HCT116 (cell line): Measurements from ENCODE around the gene TRIM68. TPM values are rescaled to one million over a fixed set of nuclear protein-coding genes. Genes with fewer than 3 reads are reported as not detected.

ENCODE experiments used
- ATAC-seq: fragments of 200-7000 bp; cut with Tn5 transposase; 2 replicates; pipeline ENCODE4 v1.9.1; 2020; ENCODE audit warnings: mild to moderate bottlenecking, moderate library complexity
- BruUV-seq: library from RNA; stranded (reverse); fragments of 400-500 nt; replicated peaks from 2 replicates; lab custom pipeline; 2021; lab: Mats Ljungman, UMichigan
- CTCF ChIA-PET: fragments of 300-600 bp; sonication (Branson Sonifier 250); formaldehyde crosslinking; loops from one replicate; lab custom pipeline; 2021; ENCODE audit warnings: antibody characterized with exemption; lab: Charles Lee
- POLR2A ChIA-PET: fragments of 300-600, 350-600 bp; sonication (Branson Sonifier 250); formaldehyde crosslinking; loops from one replicate; lab custom pipeline; 2021; ENCODE audit warnings: antibody characterized with exemption; lab: Charles Lee
- RAD21 ChIA-PET, 2 experiments: fragments of 300-600 bp; sonication (Branson Sonifier 250); formaldehyde crosslinking; loops; one replicate each; lab custom pipeline; 2023; ENCODE audit warnings: low total read pairs in 2 of 2; ENCODE audit not compliant: uncharacterized antibody in 2 of 2, unreplicated experiment in 2 of 2, low non-redundant PET in 1 of 2; lab: Charles Lee
- DNase-seq: peaks from one replicate; pipeline ENCODE4 v3.0.0-alpha.2; 2010; ENCODE audit warnings: low read depth, low spot score
- H2AFZ ChIP-seq: fragments of 200-600 bp; shearing (Covaris generic), sonication (generic); 2 replicates; pipeline ENCODE4 v1.6.1; 2017; ENCODE audit warnings: low read depth, mixed run types, mixed read lengths, antibody characterized with exemption, low read length; ENCODE audit not compliant: poor library complexity, severe bottlenecking
- H3K27ac ChIP-seq: 2 replicates; pipeline ENCODE4 v1.5.1; 2012; ENCODE audit warnings: low read depth, low read length
- H3K27me3 ChIP-seq: fragments of 200-600 bp; sonication (generic); 2 replicates; pipeline ENCODE4 v1.6.1; 2016; ENCODE audit warnings: mixed run types, low read length, mixed read lengths; ENCODE audit not compliant: insufficient read depth
- H3K36me3 ChIP-seq, 2 experiments: fragments of 200-500 bp in 1 of 2; fragments of 200-600 bp in 1 of 2; sonication (Bioruptor generic) in 1 of 2; sonication (generic) in 1 of 2; 2 replicates each; pipeline versions ENCODE4 v1.5.1 to v1.6.1; 2014 to 2016; ENCODE audit warnings: low read length in 2 of 2, inconsistent platforms in 1 of 2, mixed read lengths in 1 of 2, mixed run types in 1 of 2; ENCODE audit not compliant: insufficient read depth in 2 of 2, control insufficient read depth in 1 of 2
- H3K4me1 ChIP-seq, 2 experiments: fragments of 200-600 bp in 1 of 2; sonication (generic) in 1 of 2; 2 replicates each; pipeline versions ENCODE4 v1.5.1 to v1.6.1; 2012 to 2017; ENCODE audit warnings: low read length in 2 of 2, inconsistent platforms in 1 of 2, mild to moderate bottlenecking in 1 of 2, mixed read lengths in 1 of 2, mixed run types in 1 of 2, moderate library complexity in 1 of 2; ENCODE audit not compliant: insufficient read depth in 2 of 2, control insufficient read depth in 1 of 2
- H3K4me2 ChIP-seq: fragments of 200-600 bp; sonication (generic); 2 replicates; pipeline ENCODE4 v1.6.1; 2017; ENCODE audit warnings: mixed run types, low read length, mixed read lengths
- H3K4me3 ChIP-seq, 2 experiments: fragments of 200-600 bp in 1 of 2; sonication (generic) in 1 of 2; replicated peaks in 1 of 2; 2 replicates each; pipeline ENCODE4 v1.5.1; 2011 to 2016; ENCODE audit warnings: low read length in 2 of 2, control low read depth in 1 of 2, low read depth in 1 of 2, mild to moderate bottlenecking in 1 of 2, mixed read lengths in 1 of 2, mixed run types in 1 of 2
- H3K79me2 ChIP-seq: fragments of 200-600 bp; sonication (generic); 2 replicates; pipeline ENCODE4 v1.6.1; 2017; ENCODE audit warnings: mild to moderate bottlenecking, mixed run types, low read length, moderate library complexity, mixed read lengths; ENCODE audit not compliant: insufficient read depth
- H3K9ac ChIP-seq: fragments of 200-600 bp; sonication (generic); 2 replicates; pipeline ENCODE4 v1.6.1; 2016; ENCODE audit warnings: low read length, mixed read lengths
- H3K9me2 ChIP-seq: fragments of 200-600 bp; sonication (generic), shearing (Covaris generic); 2 replicates; pipeline ENCODE4 v1.6.1; 2017; ENCODE audit warnings: mixed run types, mild to moderate bottlenecking, moderate library complexity; ENCODE audit not compliant: insufficient read depth
- H3K9me3 ChIP-seq, 2 experiments: fragments of 200-500 bp in 1 of 2; fragments of 200-600 bp in 1 of 2; sonication (Bioruptor generic) in 1 of 2; sonication (generic) in 1 of 2; 2 replicates each; pipeline ENCODE4 v1.6.1; 2014 to 2017; ENCODE audit warnings: low read length in 2 of 2, mixed read lengths in 2 of 2, inconsistent platforms in 1 of 2, low read depth in 1 of 2, mild to moderate bottlenecking in 1 of 2, mixed run types in 1 of 2, moderate library complexity in 1 of 2; ENCODE audit not compliant: control insufficient read depth in 1 of 2, insufficient read depth in 1 of 2
- H4K20me1 ChIP-seq: fragments of 200-600 bp; sonication (generic), shearing (Covaris generic); 2 replicates; pipeline ENCODE4 v1.6.1; 2017; ENCODE audit warnings: mixed run types, mild to moderate bottlenecking, moderate library complexity; ENCODE audit not compliant: insufficient read depth
- CBX3 ChIP-seq: IDR thresholded peaks from 2 replicates; pipeline ENCODE4 v1.6.1; 2012; ENCODE audit warnings: low read depth
- EGR1 ChIP-seq: IDR thresholded peaks from 2 replicates; pipeline ENCODE4 v1.6.1; 2012; ENCODE audit warnings: low read depth
- ELF1 ChIP-seq: IDR thresholded peaks from 2 replicates; pipeline ENCODE4 v1.6.1; 2012; ENCODE audit warnings: low read depth, borderline replicate concordance
- EZH2 ChIP-seq: fragments of 200-600 bp; sonication (generic); IDR thresholded peaks from 2 replicates; pipeline ENCODE4 v1.6.1; 2017; ENCODE audit warnings: antibody characterized with exemption, mixed run types
- EZH2phosphoT487 ChIP-seq: fragments of 200-600 bp; IDR thresholded peaks from 2 replicates; pipeline ENCODE4 v1.6.1; 2018; ENCODE audit warnings: antibody characterized with exemption, borderline replicate concordance
- JUND ChIP-seq: IDR thresholded peaks from 2 replicates; pipeline ENCODE4 v1.6.1; 2012
- POLR2A ChIP-seq: IDR thresholded peaks from 2 replicates; pipeline ENCODE4 v1.7.0; 2011; ENCODE audit warnings: borderline replicate concordance; ENCODE audit not compliant: insufficient read depth, insufficient read length; ENCODE audit errors: extremely low read depth
- POLR2AphosphoS5 ChIP-seq: IDR thresholded peaks from 2 replicates; pipeline ENCODE4 v1.6.1; 2011; ENCODE audit warnings: mild to moderate bottlenecking, low read depth, low read length, moderate library complexity
- RAD21 ChIP-seq: IDR thresholded peaks from 2 replicates; pipeline ENCODE4 v1.6.1; 2012; ENCODE audit warnings: low read depth, mild to moderate bottlenecking
- REST ChIP-seq: IDR thresholded peaks from 2 replicates; pipeline ENCODE4 v1.6.1; 2012; ENCODE audit warnings: low read depth
- SIN3A ChIP-seq: IDR thresholded peaks from 2 replicates; pipeline ENCODE4 v1.6.1; 2012; ENCODE audit warnings: low read depth
- SP1 ChIP-seq: IDR thresholded peaks from 2 replicates; pipeline ENCODE4 v1.6.1; 2012; ENCODE audit warnings: low read depth
- SRF ChIP-seq: IDR thresholded peaks from 2 replicates; pipeline ENCODE4 v1.6.1; 2012; ENCODE audit warnings: low read depth
- TCF7L2 ChIP-seq: IDR thresholded peaks from 2 replicates; pipeline ENCODE4 v1.7.0; 2011; ENCODE audit warnings: borderline replicate concordance, inconsistent platforms; ENCODE audit not compliant: insufficient read depth, insufficient read length; ENCODE audit errors: extremely low read depth
- YY1 ChIP-seq: IDR thresholded peaks from 2 replicates; pipeline ENCODE4 v1.6.1; 2011; ENCODE audit warnings: low read length, low read depth, moderate library complexity, mild to moderate bottlenecking; ENCODE audit not compliant: insufficient replicate concordance; ENCODE audit errors: extremely low read depth
- ZFX ChIP-seq: fragments of 450-650 bp; IDR thresholded peaks from 2 replicates; pipeline ENCODE4 v1.6.1; 2017
- ZNF274 ChIP-seq: fragments of 200-500 bp; sonication (Bioruptor generic); IDR thresholded peaks from 2 replicates; pipeline ENCODE4 v1.6.1; 2014; ENCODE audit warnings: mild to moderate bottlenecking, low read depth, low read length, inconsistent platforms
- intact Hi-C: fragments of 100-400 bp; cut with micrococcal nuclease; formaldehyde crosslinking; loops from 2 replicates; pipeline ENCODE4 v1.10.0; 2022
- total RNA-seq: library from RNA; stranded (reverse); gene quantifications from one replicate; pipeline ENCODE4 v1.2.1, GENCODE V29; 2021; ENCODE audit not compliant: unreplicated experiment
- TF ChIP-seq, protein P1 (sequence below): IDR thresholded peaks from 2 replicates; pipeline ENCODE4 v1.6.1; 2011; ENCODE audit warnings: mild to moderate bottlenecking, low read length, moderate library complexity; ENCODE audit not compliant: insufficient replicate concordance; ENCODE audit errors: extremely low read depth
- TF ChIP-seq, protein P2 (sequence below), 3 experiments: fragments of 200-600 bp in 1 of 3; sonication (generic) in 1 of 3; IDR thresholded peaks in 2 of 3; conservative IDR thresholded peaks in 1 of 3; 2 replicates each; pipeline ENCODE4 v1.5.1; 2012 to 2017; ENCODE audit warnings: low read depth in 2 of 3, low read length in 2 of 3, antibody characterized with exemption in 1 of 3, borderline replicate concordance in 1 of 3, control low read depth in 1 of 3, mild to moderate bottlenecking in 1 of 3, mixed read lengths in 1 of 3, mixed run types in 1 of 3, moderate library complexity in 1 of 3; ENCODE audit not compliant: insufficient read depth in 1 of 3
- TF ChIP-seq, protein P3 (sequence below): IDR thresholded peaks from 2 replicates; pipeline ENCODE4 v1.6.1; 2012

The TRIM68 gene
- total RNA-seq, 1 experiment from 2014 or later, result 8.3 TPM

DNA sequence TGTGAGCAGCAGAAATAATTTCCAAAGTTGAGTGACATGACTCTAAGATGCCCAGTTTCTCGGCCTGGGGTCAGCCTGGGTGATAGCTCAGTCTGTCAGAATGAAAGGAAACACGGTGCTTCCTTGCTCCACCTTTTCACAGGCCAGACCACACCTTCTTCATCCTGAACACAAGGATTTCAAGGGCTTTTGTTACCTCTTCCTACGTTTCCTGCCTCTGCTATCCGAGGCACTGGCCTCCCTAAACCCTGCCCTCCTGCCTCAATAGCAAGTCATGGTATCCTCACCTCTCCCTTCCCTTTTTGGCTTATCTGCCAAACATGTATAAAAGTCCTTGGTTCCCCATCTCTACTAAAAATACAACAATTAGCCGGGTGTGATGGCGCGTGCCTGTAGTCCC, 34.0 kb upstream of the TRIM68 start (continued):
- no peak for TF ChIP-seq EGR1
- TF ChIP-seq YY1, result no peak
- TF ChIP-seq SIN3A, result no peak
- TF ChIP-seq EZH2phosphoT487, result no peak
- TF ChIP-seq, protein P1, sequence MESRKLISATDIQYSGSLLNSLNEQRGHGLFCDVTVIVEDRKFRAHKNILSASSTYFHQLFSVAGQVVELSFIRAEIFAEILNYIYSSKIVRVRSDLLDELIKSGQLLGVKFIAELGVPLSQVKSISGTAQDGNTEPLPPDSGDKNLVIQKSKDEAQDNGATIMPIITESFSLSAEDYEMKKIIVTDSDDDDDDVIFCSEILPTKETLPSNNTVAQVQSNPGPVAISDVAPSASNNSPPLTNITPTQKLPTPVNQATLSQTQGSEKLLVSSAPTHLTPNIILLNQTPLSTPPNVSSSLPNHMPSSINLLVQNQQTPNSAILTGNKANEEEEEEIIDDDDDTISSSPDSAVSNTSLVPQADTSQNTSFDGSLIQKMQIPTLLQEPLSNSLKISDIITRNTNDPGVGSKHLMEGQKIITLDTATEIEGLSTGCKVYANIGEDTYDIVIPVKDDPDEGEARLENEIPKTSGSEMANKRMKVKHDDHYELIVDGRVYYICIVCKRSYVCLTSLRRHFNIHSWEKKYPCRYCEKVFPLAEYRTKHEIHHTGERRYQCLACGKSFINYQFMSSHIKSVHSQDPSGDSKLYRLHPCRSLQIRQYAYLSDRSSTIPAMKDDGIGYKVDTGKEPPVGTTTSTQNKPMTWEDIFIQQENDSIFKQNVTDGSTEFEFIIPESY, result no peak
- no peak for TF ChIP-seq RAD21
- TF ChIP-seq POLR2A, result no peak
- no peak for TF ChIP-seq CBX3
- no peak for TF ChIP-seq ZNF274
- no peak for TF ChIP-seq JUND
- no peak for TF ChIP-seq SP1

- Histone ChIP-seq H3K9me2 (no peaks in the 10 kb centered on the region), H3K36me3 (no peaks in the 10 kb centered on the region), H3K79me2 (no peaks in the 10 kb centered on the region), H3K9me3 (no peaks in the 10 kb centered on the region), H3K4me2 (no peak overlapping the region), H2AFZ (no peak overlapping the region), H3K27me3 (peaks cover 58% of the 10 kb centered on the region), H3K4me3 (no peak overlapping the region), H3K4me1 (no peaks in the 10 kb centered on the region), H3K9ac (no peak overlapping the region), H4K20me1 (no peaks in the 10 kb centered on the region), H3K27ac (no peak overlapping the region)
- POLR2A ChIA-PET, result no interaction called here
- RAD21 ChIA-PET, result no interaction called here
- CTCF ChIA-PET, result no interaction called here
- BruUV-seq, result no TSS peak
- DNase-seq, result no peak
- intact Hi-C loops, result no loop called here
- ATAC-seq, result no peak
- TF ChIP-seq, protein P2, sequence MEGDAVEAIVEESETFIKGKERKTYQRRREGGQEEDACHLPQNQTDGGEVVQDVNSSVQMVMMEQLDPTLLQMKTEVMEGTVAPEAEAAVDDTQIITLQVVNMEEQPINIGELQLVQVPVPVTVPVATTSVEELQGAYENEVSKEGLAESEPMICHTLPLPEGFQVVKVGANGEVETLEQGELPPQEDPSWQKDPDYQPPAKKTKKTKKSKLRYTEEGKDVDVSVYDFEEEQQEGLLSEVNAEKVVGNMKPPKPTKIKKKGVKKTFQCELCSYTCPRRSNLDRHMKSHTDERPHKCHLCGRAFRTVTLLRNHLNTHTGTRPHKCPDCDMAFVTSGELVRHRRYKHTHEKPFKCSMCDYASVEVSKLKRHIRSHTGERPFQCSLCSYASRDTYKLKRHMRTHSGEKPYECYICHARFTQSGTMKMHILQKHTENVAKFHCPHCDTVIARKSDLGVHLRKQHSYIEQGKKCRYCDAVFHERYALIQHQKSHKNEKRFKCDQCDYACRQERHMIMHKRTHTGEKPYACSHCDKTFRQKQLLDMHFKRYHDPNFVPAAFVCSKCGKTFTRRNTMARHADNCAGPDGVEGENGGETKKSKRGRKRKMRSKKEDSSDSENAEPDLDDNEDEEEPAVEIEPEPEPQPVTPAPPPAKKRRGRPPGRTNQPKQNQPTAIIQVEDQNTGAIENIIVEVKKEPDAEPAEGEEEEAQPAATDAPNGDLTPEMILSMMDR (IDR thresholded peaks at IDR 0.05 in 2 of 3, conservative IDR thresholded peaks at IDR 0.05 in 1 of 3; ENCODE audit: borderline replicate concordance in 1 of 3, insufficient read depth in 1 of 3, low read depth in 2 of 3, low read length in 2 of 3), result no peak
- no peak for TF ChIP-seq SRF
- TF ChIP-seq REST, result no peak
- no peak for TF ChIP-seq CBX3
- no peak for TF ChIP-seq POLR2AphosphoS5
- TF ChIP-seq RAD21, result no peak
- no peak for TF ChIP-seq JUND
- TF ChIP-seq, protein P3, sequence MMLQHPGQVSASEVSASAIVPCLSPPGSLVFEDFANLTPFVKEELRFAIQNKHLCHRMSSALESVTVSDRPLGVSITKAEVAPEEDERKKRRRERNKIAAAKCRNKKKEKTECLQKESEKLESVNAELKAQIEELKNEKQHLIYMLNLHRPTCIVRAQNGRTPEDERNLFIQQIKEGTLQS, result no peak
- TF ChIP-seq EZH2phosphoT487, result no peak
- no peak for TF ChIP-seq TCF7L2
- no peak for TF ChIP-seq EZH2
- TF ChIP-seq SIN3A, result no peak
- no peak for TF ChIP-seq EGR1
- TF ChIP-seq ELF1, result no peak
- no peak for TF ChIP-seq ZFX
These were observed 33.5 kb upstream of the TRIM68 start for GRCh38 chr11:4641501-4641900.
